OCI-LY3 (cell line): ENCODE data around the gene ADORA2A.

Source experiments
- H2AFZ ChIP-seq: fragments of 200-600, 300-600 bp; shearing (Covaris generic); 2 replicates; pipeline ENCODE4 v1.6.0; 2014; ENCODE audit warnings: antibody characterized with exemption, low read depth, low read length
- H3K27ac ChIP-seq: fragments of 200-600, 300-600 bp; sonication (generic); 2 replicates; pipeline ENCODE4 v1.5.1; 2014; ENCODE audit warnings: mild to moderate bottlenecking, low read length, moderate library complexity, mixed read lengths
- H3K27me3 ChIP-seq: fragments of 200-600, 300-600 bp; sonication (generic); 2 replicates; pipeline ENCODE4 v1.6.1; 2014; ENCODE audit warnings: low read depth, low read length, mixed read lengths
- H3K36me3 ChIP-seq: fragments of 200-600, 300-600 bp; sonication (generic); replicated peaks from 2 replicates; pipeline ENCODE3; 2014; ENCODE audit warnings: low read depth, low read length, mixed read lengths
- H3K4me1 ChIP-seq: fragments of 300-600, 200-600 bp; sonication (generic); 2 replicates; pipeline ENCODE4 v1.6.1; 2014; ENCODE audit warnings: low read length, mixed read lengths
- H3K4me2 ChIP-seq: fragments of 200-600, 300-600 bp; sonication (generic); 2 replicates; pipeline ENCODE4 v1.6.1; 2014; ENCODE audit warnings: low read length, mixed read lengths
- H3K4me3 ChIP-seq: fragments of 300-600, 200-600 bp; sonication (generic); 2 replicates; pipeline ENCODE4 v1.5.1; 2014; ENCODE audit warnings: antibody characterized with exemption, mild to moderate bottlenecking, low read length, moderate library complexity
- H3K79me2 ChIP-seq: fragments of 300-600, 200-600 bp; shearing (Covaris generic); 2 replicates; pipeline ENCODE4 v1.6.1; 2014; ENCODE audit warnings: mild to moderate bottlenecking, low read length, mixed read lengths
- H3K9ac ChIP-seq: fragments of 300-600, 200-600 bp; shearing (Covaris generic); 2 replicates; pipeline ENCODE4 v1.6.0; 2014; ENCODE audit warnings: mild to moderate bottlenecking, low read length, moderate library complexity
- H3K9me3 ChIP-seq: fragments of 200-600, 300-600 bp; shearing (Covaris generic); 2 replicates; pipeline ENCODE4 v1.6.1; 2014; ENCODE audit warnings: low read length, mixed read lengths; ENCODE audit not compliant: insufficient read depth
- H4K20me1 ChIP-seq: fragments of 200-600, 300-600 bp; sonication (generic); 2 replicates; pipeline ENCODE4 v1.6.1; 2016; ENCODE audit warnings: low read length, mixed read lengths; ENCODE audit not compliant: insufficient read depth
- EZH2phosphoT487 ChIP-seq: fragments of 200-600 bp; shearing (Covaris generic); IDR thresholded peaks from 2 replicates; pipeline ENCODE4 v1.6.1; 2018; ENCODE audit warnings: antibody characterized with exemption, mixed run types, low read depth
- TF ChIP-seq, protein P1 (sequence below): fragments of 200-600, 300-600 bp; sonication (generic); IDR thresholded peaks from 2 replicates; pipeline ENCODE4 v1.5.1; 2014; ENCODE audit warnings: antibody characterized with exemption, low read length, low read depth

ADORA2A gene

DNA sequence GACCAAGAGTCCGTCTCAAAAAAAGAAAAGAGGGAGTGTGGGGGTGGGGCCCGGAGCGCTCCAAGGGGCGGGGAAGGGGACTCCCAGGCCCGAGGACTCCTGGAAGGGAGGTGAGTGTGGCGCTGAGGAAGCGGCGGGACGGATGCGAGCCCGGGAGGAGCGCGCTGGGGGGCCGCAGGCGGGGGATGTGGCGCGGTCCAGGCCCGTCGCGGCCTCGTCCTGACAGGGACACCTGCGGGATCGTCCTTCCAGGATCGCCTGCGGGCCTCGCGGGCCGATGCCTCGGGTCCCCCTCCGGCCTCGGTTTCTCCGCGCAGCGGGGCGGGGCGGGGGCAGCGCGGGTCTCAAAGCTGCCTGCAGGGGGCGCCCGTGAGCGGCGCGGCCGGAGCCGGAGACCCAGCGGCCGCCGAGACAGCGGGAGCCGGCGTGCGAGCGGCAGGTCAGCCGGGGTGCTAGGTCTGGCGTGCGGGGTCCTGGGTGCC is 3.8 kb upstream of the ADORA2A start:
- H3K9ac ChIP-seq, result peak overlapping the region; percentile 67
- no peaks in the 10 kb centered on the region for H3K9me3 ChIP-seq
- peaks cover under 1% of the 10 kb centered on the region; the same call in 1 of the 2 replicates for H3K79me2 ChIP-seq
- H3K4me1 ChIP-seq, result peaks cover 41% of the 10 kb centered on the region
- peak overlapping the region; percentile 80 for H3K4me3 ChIP-seq
- H3K27ac ChIP-seq, result no peak overlapping the region
- H3K27me3 ChIP-seq, result peaks cover 23% of the 10 kb centered on the region
- TF ChIP-seq, protein P1, sequence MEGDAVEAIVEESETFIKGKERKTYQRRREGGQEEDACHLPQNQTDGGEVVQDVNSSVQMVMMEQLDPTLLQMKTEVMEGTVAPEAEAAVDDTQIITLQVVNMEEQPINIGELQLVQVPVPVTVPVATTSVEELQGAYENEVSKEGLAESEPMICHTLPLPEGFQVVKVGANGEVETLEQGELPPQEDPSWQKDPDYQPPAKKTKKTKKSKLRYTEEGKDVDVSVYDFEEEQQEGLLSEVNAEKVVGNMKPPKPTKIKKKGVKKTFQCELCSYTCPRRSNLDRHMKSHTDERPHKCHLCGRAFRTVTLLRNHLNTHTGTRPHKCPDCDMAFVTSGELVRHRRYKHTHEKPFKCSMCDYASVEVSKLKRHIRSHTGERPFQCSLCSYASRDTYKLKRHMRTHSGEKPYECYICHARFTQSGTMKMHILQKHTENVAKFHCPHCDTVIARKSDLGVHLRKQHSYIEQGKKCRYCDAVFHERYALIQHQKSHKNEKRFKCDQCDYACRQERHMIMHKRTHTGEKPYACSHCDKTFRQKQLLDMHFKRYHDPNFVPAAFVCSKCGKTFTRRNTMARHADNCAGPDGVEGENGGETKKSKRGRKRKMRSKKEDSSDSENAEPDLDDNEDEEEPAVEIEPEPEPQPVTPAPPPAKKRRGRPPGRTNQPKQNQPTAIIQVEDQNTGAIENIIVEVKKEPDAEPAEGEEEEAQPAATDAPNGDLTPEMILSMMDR, result peak; percentile 73
- no peak for TF ChIP-seq EZH2phosphoT487
- H2AFZ ChIP-seq, result no peak overlapping the region; the same call in 1 of the 2 replicates
- peaks cover 3% of the 10 kb centered on the region; the same call in 1 of the 2 replicates for H4K20me1 ChIP-seq
- no peaks in the 10 kb centered on the region for H3K36me3 ChIP-seq
- H3K4me2 ChIP-seq, result peak overlapping the region; percentile 68

DNA sequence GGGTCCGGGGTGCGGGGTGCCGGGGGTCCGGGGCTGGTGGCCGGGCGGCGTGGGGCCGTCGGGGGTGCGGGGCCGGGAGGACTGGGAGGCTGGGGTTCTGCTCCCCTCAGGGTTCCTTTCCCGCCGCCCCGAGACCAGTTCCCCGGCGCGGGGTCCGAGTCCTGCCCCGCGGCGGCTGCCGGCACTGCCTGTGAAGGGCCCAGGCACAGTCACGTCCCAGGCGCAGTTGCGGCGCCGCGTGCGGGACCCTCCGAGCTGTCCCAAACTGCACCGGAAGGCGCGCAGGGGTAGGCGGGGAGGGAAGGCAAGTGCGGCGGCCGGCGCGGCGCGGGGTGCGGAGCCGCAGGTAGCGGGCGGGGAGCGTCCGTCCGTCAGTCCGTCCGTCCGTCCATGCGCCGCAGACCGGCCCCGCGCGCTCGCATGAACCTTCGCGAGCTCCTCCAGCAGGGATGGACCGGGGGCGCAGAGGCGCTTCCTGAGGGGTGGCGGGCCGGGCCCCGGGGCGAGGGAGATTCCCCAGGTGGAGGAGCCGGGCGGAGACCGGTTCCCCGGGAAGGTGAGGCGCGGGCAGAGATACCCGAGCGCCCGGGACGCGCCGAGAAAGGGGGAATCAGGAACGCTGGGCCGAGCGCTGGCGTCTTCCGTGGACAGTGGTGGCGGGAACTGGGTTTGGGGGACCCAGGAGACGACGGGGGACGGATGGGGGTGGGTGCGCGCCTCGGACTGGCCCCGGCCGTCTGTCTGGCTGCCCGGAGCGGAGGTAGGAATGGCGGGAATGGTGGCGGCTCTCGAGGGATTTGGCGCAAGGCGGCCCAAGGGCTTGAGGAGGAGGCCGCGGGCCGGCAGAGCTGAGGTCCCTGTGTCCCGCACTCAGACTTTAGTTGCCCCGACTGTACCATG is 3.1 kb upstream of the ADORA2A start:
- H3K27me3 ChIP-seq, result peaks cover 23% of the 10 kb centered on the region
- H2AFZ ChIP-seq, result peak overlapping the region; percentile 59; the same call in 1 of the 2 replicates
- no peak for TF ChIP-seq EZH2phosphoT487
- TF ChIP-seq, protein P1, result no peak
- no peaks in the 10 kb centered on the region for H3K36me3 ChIP-seq
- peaks cover 5% of the 10 kb centered on the region; the same call in 1 of the 2 replicates for H3K79me2 ChIP-seq
- H4K20me1 ChIP-seq, result peaks cover 3% of the 10 kb centered on the region; the same call in 1 of the 2 replicates
- H3K4me3 ChIP-seq, result peak overlapping the region; percentile 80
- H3K4me2 ChIP-seq, result peak overlapping the region; percentile 68
- H3K27ac ChIP-seq, result no peak overlapping the region
- H3K9me3 ChIP-seq, result no peaks in the 10 kb centered on the region
- H3K9ac ChIP-seq, result peak overlapping the region; percentile 67
- peaks cover 48% of the 10 kb centered on the region for H3K4me1 ChIP-seq

DNA sequence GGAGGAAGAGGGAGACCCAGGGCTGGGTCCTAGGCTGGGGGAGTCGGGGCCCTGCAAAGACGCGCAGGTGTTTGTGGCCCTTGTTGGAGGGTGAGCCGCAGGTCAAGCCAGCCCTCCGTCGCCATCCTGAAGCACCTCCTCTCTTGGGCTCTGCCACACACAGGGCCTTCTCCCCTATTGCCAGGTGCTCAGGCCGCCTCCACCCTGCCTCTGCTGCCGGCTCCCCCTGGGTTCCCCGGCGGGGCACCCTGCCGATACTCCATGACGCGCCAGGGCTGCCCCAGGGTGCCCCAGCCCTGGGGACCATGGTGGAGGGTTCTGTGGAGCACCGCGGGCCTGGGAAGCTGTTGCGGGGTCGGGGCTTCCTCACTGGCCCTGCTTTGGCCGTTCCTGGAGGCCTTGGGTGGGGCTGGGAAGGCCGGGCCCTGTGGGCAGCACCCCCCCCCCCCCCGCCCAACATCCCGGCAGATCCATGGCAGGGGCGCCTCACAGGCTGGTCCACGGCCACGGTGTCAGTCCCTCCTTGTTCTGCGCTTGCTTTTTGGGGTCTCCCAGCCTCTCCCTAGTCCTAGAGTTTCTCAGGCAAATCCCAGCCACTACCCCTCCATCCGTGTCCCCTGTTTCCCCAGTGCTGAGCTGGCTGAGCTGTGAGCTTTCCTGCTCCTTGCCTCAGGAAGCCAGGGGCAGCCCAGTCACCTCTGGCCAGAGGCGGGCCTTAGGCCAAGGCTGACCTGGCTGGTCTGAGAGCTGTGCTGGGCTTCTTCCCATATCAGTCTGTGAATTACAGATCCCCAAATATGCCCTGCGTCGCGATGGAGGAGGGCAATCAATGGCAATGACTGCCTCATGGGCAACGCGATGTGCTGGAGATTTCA is 2.3 kb upstream of the ADORA2A start:
- no peaks in the 10 kb centered on the region for H3K36me3 ChIP-seq
- H3K27ac ChIP-seq, result no peak overlapping the region
- peaks cover 23% of the 10 kb centered on the region for H3K27me3 ChIP-seq
- H3K4me3 ChIP-seq, result peak overlapping the region; percentile 80
- TF ChIP-seq, protein P1, result no peak
- peak overlapping the region; percentile 67 for H3K9ac ChIP-seq
- H3K4me1 ChIP-seq, result peaks cover 56% of the 10 kb centered on the region
- peak overlapping the region; percentile 59 for H2AFZ ChIP-seq
- H3K4me2 ChIP-seq, result peak overlapping the region; percentile 68
- no peaks in the 10 kb centered on the region for H3K9me3 ChIP-seq
- peaks cover 5% of the 10 kb centered on the region; the same call in 1 of the 2 replicates for H3K79me2 ChIP-seq
- peaks cover 3% of the 10 kb centered on the region; the same call in 1 of the 2 replicates for H4K20me1 ChIP-seq
